Activated naive CD8-positive, alpha-beta T cell treated with anti-CD3 and anti-CD28 coated beads, Interleukin-2, amount 50 U/mL, for 24 hours (primary cell): Measurements from ENCODE around the gene PLCB1.
A peak's percentile ranks its signal among the peaks of the same experiment; 100 is the strongest.

Experiments
- ATAC-seq: fragments of 150-1000 bp; cut with Tn5 transposase; one replicate; pipeline ENCODE4 v1.10.0; 2021
- DNase-seq: peaks from one replicate; pipeline ENCODE4 v3.0.0; 2021
- H3K27ac Mint-ChIP-seq: one replicate; pipeline ENCODE4 v1.8.0; 2021; ENCODE audit warnings: mild to moderate bottlenecking, mixed read lengths
- H3K27me3 Mint-ChIP-seq: one replicate; pipeline ENCODE4 v1.8.0; 2021; ENCODE audit warnings: mixed read lengths
- H3K36me3 Mint-ChIP-seq: one replicate; pipeline ENCODE4 v1.8.0; 2021; ENCODE audit warnings: low read depth, mixed read lengths
- H3K4me1 Mint-ChIP-seq: one replicate; pipeline ENCODE4 v1.8.0; 2021; ENCODE audit warnings: mixed read lengths
- H3K4me3 Mint-ChIP-seq: one replicate; pipeline ENCODE4 v1.8.0; 2021; ENCODE audit warnings: mild to moderate bottlenecking, moderate library complexity, mixed read lengths
- H3K9me3 Mint-ChIP-seq: one replicate; pipeline ENCODE4 v1.8.0; 2021; ENCODE audit warnings: mixed read lengths

PLCB1 gene

DNA sequence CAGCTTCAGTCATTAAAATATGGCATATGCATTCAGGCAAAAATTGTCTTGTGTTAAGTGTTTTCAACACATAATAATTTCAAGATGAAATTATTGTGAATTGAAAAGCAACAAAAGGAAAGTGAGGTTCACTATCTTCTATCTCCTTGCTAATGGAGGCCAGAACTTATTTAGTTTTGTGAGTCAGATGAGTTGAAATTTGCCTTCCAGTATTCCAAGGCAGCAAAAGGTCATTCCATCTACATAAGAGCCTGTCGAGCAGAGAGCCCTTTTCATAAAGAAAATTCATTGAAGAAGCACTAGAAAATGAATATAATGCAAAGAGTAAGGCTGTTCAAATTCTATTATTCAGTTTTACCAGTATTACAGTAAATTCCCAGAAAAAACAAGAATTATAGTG is 274.3 kb downstream of the PLCB1 start:
- Mint-ChIP-seq H3K27ac (no peak overlapping the region), H3K36me3 (no peaks in the 10 kb centered on the region), H3K4me3 (no peak overlapping the region), H3K4me1 (peaks cover 2% of the 10 kb centered on the region), H3K9me3 (no peaks in the 10 kb centered on the region), H3K27me3 (no peaks in the 10 kb centered on the region)
- no peak for DNase-seq
- ATAC-seq: no peak

DNA sequence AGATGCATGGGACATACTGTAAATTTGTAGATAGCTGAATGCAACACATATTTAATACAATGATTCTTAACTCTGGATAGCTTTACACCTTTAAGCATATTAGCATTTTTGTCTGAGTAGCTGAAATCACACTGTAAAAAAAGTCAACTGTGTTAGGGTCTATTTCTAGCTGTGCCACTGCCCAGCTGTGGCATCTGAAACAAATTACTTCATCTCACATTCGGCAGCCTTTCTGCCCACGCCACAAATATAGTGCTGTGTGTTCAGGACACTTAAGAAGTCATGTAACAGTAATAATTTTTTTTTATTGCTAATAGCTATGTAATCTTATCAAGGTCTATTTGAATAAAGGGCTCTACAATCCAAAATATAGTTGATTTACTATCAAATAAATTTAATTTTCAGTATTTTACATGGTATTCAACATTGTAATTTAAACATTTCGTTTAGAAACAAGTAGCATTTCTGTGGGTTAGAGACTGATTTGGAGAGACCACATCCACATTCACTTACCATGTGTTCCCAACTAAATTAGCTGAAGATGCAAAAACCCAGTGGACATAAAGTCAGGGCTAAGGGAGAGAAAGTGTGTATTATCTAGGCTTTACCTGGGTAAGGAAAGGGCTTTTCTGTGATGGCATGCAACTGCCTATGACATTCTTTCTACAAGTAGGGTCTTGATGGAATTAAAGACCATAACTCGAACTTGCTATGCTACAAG is 276.7 kb downstream of the PLCB1 start:
- Mint-ChIP-seq H3K36me3 (no peaks in the 10 kb centered on the region), H3K9me3 (no peaks in the 10 kb centered on the region), H3K27ac (no peak overlapping the region), H3K27me3 (no peaks in the 10 kb centered on the region), H3K4me3 (no peak overlapping the region), H3K4me1 (no peaks in the 10 kb centered on the region)
- no peak for ATAC-seq
- DNase-seq: no peak

DNA sequence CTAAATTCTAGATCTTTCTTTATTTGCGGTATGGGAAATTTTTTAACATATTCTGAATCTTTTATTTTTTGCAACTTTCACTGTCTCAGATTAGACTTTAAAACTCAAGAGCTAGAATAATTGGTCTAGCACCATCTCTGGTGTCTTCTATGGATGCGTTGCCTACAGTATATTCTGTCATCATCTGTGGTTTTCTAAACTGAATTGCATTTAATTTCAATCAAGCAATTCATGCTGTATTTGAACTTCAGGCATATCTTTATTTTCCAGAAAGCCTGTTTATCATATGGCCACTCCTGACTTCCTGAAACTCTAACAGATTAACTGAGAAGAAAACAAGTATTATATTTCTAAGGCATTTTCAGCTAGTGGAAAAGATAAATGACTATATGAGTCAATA is 281.6 kb downstream of the PLCB1 start:
- Mint-ChIP-seq H3K27ac (no peak overlapping the region), H3K36me3 (no peaks in the 10 kb centered on the region), H3K9me3 (no peaks in the 10 kb centered on the region), H3K27me3 (no peaks in the 10 kb centered on the region), H3K4me3 (no peak overlapping the region), H3K4me1 (peaks cover 3% of the 10 kb centered on the region)
- ATAC-seq (no peak), DNase-seq (no peak)

DNA sequence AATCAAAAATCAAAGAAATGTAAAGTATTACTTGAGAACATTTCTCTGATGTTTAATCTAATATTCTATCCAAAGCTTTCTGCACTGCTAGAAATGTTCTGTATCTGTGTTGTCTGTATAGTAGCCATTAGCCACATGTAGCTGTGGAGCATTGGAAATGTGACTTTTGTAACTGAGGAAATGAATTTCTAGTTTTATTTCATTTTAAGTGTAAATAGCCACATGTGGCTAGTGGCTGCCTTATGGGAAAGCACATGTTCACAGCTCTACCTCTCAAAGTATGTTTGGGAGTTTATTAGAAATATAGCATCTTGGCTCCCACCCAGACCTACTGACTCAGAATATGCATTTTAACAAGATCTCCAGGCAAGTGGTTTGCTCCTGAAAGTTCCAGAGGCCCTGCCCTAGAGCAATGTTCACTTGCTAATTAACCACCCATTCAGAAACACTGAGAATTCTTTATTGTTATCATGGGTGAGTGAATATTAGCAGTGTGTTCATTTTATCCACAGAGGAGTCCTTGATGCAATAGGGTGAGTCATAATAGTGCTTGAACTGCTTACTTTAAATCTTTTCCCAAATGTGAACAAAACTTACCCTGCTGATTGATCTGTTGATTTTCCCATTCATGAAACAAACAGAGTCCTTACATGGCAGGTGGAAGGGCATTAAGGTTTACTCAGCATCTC is 282.7 kb downstream of the PLCB1 start:
- no peaks in the 10 kb centered on the region for H3K27me3 Mint-ChIP-seq
- no peak overlapping the region for H3K4me3 Mint-ChIP-seq
- H3K9me3 Mint-ChIP-seq: no peaks in the 10 kb centered on the region
- ATAC-seq: no peak
- peaks cover 3% of the 10 kb centered on the region for H3K4me1 Mint-ChIP-seq
- DNase-seq: no peak
- H3K36me3 Mint-ChIP-seq: no peaks in the 10 kb centered on the region
- H3K27ac Mint-ChIP-seq: no peak overlapping the region

DNA sequence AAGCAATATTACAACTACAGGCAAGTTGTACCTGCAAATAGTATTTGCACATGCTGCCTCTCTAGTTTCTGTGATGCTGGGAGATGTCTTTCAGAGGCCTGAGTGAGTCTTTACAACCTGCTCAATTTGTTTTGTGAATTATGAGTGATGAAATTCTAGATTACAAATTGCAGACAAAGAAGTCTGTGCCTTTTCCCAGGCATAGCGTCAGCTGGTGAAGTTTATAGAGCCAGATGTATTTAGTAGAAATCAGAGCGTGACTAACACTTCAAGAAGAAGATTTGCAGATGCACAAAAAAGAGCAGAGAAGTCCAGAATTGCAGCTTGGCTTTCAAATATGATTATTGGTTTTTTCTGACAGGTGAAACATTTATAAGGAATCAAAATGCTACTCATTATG is 289.9 kb downstream of the PLCB1 start:
- H3K27ac Mint-ChIP-seq: no peak overlapping the region
- DNase-seq (no peak), ATAC-seq (no peak)
- H3K9me3 Mint-ChIP-seq: no peaks in the 10 kb centered on the region
- H3K4me1 Mint-ChIP-seq: peaks cover 6% of the 10 kb centered on the region
- no peaks in the 10 kb centered on the region for H3K36me3 Mint-ChIP-seq
- no peak overlapping the region for H3K4me3 Mint-ChIP-seq
- no peaks in the 10 kb centered on the region for H3K27me3 Mint-ChIP-seq

DNA sequence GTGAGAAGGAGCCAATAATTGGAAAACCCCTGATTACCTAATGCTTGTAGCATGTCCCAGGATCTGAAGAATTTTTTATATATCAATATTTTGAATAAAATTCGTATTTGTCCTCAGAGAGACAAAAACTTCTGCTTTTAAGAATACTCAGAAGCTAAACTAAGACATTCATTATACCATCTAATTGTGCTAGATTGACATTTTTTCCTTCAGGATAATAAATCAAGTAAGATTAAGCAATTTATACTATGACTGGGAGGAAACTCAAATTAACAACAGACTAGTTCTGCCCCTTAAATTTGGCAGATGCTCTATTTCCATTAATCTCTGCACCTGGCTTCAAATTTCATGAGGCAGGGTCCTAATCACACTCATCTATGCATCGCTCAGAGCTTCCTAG is 291.4 kb downstream of the PLCB1 start:
- ATAC-seq (no peak), DNase-seq (no peak)
- H3K4me1 Mint-ChIP-seq: peaks cover 14% of the 10 kb centered on the region
- H3K36me3 Mint-ChIP-seq: no peaks in the 10 kb centered on the region
- H3K4me3 Mint-ChIP-seq: no peak overlapping the region
- H3K27ac Mint-ChIP-seq: no peak overlapping the region
- no peaks in the 10 kb centered on the region for H3K9me3 Mint-ChIP-seq
- H3K27me3 Mint-ChIP-seq: no peaks in the 10 kb centered on the region

DNA sequence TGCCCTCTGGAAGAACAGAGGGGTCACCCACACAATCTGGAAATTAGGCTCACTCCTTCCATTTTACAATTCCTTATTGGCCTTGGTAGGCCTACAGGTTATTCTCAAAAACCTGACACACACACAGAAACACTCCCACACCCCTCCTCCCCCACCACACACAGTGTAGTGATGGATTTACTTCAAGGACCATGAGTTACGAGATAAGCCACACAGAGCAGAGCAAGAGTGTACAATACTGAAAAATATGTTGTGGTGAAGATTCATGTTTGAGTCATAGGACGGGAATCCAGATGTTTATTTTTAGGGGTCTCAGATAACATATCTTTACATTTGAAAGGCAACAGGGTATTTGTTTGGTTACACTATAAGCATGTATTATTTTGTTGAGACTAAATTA is 291.9 kb downstream of the PLCB1 start:
- ATAC-seq (no peak), DNase-seq (no peak)
- Mint-ChIP-seq H3K4me3 (no peak overlapping the region), H3K27ac (no peak overlapping the region), H3K36me3 (no peaks in the 10 kb centered on the region), H3K4me1 (peaks cover 19% of the 10 kb centered on the region), H3K27me3 (no peaks in the 10 kb centered on the region), H3K9me3 (no peaks in the 10 kb centered on the region)

DNA sequence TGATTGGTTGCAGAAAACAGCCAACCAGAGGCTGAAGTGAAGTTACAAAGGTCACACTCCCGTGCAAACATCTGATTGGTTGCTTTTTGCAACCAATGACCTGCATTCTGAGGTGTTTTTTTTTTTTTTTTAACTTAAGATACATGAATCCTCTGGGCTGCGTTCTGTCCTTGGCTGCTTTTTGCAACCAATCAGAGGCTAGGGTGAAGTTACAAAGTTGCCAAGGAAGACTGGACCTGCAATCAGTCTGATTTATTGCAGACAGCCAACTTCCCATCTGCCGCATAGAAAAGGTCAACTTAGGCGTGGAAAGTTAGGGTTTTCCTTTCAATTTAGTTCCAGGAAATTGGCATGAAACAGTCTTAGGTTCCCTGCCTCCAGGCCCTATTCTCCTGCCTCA is 292.9 kb downstream of the PLCB1 start:
- peaks cover 26% of the 10 kb centered on the region for H3K4me1 Mint-ChIP-seq
- DNase-seq (no peak), ATAC-seq (no peak)
- H3K27me3 Mint-ChIP-seq: no peaks in the 10 kb centered on the region
- H3K36me3 Mint-ChIP-seq: no peaks in the 10 kb centered on the region
- no peak overlapping the region for H3K27ac Mint-ChIP-seq
- H3K4me3 Mint-ChIP-seq: no peak overlapping the region
- no peaks in the 10 kb centered on the region for H3K9me3 Mint-ChIP-seq

DNA sequence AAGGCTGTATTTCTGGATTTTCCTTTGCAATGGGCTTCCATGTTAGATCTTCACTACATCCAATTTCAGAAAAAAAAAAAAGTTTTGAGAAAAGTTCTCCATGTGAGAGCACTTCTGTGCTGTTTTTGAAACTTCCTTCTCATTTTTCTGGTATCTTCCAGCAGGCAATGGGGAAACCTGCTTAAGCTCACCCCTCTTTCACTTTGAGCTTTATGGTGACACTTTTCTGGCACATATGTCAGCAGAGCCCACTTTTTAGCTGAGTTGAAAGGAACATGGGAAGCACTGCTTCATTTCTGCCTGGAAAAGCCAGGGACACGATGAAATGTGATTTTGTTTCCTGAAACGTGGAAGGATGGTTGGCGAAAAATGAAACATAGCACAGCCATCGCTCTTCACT is 293.7 kb downstream of the PLCB1 start:
- no peaks in the 10 kb centered on the region for H3K36me3 Mint-ChIP-seq
- H3K4me3 Mint-ChIP-seq: no peak overlapping the region
- ATAC-seq: no peak
- H3K27me3 Mint-ChIP-seq: no peaks in the 10 kb centered on the region
- no peak for DNase-seq
- peaks cover 26% of the 10 kb centered on the region for H3K4me1 Mint-ChIP-seq
- no peaks in the 10 kb centered on the region for H3K9me3 Mint-ChIP-seq
- H3K27ac Mint-ChIP-seq: no peak overlapping the region

DNA sequence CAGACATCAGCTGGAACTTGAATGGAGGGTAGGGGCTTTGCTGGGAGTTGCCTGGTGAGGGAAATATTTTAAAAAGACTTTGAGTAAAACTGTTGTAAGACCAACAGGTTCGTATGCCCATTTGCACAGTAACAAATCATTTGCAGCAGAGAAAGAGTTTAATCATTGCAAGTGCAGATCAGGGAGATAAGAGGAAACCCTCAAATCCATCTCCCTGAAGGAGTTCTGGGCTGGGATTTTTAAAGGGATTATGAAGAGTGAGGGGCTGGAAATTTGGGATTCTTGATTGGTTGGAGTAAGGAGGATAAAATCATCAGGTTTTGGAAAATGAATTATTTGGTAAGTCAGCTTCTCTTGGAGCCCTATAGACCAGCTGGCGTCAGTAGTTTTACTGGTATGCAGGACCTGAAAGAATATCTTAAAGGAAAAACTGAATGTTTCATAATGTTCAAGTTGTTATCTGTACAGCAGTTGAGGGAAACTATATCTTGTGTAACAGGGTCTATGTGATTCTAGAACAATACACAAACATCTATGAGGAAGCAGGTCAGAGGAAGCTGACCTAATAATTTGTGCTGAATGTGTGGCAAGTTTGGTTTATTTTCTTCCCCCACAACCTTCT is 295.5 kb downstream of the PLCB1 start:
- Mint-ChIP-seq H3K4me1 (peaks cover 26% of the 10 kb centered on the region), H3K36me3 (no peaks in the 10 kb centered on the region), H3K27me3 (no peaks in the 10 kb centered on the region), H3K9me3 (no peaks in the 10 kb centered on the region), H3K27ac (no peak overlapping the region), H3K4me3 (no peak overlapping the region)
- ATAC-seq (no peak), DNase-seq (no peak)

DNA sequence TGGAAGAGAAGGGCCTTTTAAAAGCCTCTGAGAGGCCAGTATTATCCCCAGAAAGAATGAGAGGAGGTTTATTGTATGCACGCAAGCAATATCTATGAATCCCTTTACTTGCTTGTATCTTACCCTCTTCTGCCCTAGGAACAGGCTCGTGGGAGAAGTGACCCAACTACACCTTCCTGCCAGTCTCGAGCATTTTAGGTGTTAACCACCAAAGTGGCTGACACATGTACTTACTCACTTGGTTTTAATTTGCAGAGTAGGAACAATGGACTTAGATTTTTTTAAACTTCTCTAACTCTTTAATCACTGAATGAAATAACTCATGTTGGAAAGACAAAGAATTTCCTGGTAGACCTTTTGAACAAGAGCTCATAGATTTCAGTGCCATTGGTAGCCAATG is 296.9 kb downstream of the PLCB1 start:
- Mint-ChIP-seq H3K27me3 (no peaks in the 10 kb centered on the region), H3K27ac (no peak overlapping the region), H3K4me3 (no peak overlapping the region), H3K9me3 (no peaks in the 10 kb centered on the region), H3K36me3 (no peaks in the 10 kb centered on the region), H3K4me1 (peaks cover 25% of the 10 kb centered on the region)
- DNase-seq (peak; percentile 4), ATAC-seq (peak; percentile 88)

DNA sequence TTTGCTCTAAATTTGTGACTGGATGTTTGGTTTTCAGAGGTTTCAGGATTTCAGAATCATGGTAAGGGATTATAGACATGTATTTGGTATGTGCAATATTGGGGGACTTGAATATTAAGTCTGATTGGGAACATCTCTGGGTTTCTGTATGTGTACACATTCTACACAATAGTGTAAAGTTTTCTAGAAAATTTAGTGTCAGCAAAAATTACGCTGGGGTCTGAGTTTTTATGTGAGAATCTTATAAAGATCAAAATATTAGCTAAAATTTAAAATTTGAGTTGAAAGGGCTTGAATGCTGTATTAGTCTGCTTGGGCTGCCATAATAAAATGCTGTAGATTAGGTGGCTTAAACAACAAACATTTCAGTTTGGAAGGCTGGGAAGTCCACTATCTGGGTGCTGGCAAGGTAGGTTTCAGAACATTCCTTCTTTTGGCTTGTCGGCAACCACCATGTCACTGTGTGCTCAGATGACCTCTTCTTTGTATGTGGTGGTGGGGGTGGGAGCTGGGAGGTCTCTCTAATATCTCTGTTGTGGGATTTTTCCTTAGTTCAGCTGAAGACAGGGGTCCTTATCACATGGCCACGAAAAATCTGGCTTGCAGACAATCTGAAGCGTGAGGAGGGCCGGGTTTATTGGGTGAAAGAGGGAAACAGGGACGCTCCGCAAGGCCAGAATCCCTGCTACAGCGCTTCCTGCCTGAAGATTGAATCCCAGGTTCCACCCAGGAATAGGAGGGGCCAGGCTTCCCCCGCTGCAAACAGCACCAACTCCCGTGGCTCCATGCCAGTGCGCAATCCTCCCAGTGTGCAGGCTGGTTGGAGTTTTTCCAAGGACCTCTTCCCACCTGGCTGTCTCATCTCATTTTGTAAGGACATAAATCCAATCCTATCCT is 299.7 kb downstream of the PLCB1 start:
- Mint-ChIP-seq H3K36me3 (no peaks in the 10 kb centered on the region), H3K27ac (no peak overlapping the region), H3K4me1 (peaks cover 20% of the 10 kb centered on the region), H3K4me3 (no peak overlapping the region), H3K9me3 (no peaks in the 10 kb centered on the region), H3K27me3 (no peaks in the 10 kb centered on the region)
- no peak for DNase-seq
- ATAC-seq: no peak

DNA sequence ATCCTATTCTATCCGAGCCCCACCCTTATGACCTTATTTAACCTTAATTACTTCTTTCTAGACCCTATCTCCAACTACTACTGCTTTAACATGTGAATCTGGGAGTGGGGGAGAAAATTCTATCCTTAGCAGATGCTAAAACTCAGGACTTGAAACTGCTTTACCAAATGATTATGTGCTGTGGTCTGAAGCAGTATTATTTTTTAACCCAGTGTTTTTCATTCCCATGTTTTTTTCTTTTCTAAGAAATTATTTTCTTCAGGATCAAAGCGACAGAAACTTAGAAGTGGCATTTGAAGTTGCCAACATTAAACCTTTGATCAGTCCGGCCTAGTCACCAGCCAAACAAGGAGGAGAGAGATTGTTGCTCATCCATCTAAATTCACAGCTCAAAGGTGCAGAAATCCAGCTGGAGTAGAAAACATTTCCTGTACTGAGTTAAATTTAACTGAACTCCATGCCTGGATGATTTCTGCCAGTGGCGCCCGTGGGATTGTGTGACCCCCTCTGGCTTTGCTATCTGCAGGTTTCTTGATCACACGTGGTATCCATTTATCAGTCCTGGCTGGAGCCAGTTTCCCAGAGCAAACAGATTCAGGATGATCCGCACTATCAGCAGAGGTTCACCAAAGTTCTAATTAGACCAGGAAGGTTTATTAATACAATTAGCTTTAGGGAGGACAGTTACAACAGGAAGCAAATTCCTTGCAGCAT is 300.5 kb downstream of the PLCB1 start:
- H3K27ac Mint-ChIP-seq: no peak overlapping the region

DNA sequence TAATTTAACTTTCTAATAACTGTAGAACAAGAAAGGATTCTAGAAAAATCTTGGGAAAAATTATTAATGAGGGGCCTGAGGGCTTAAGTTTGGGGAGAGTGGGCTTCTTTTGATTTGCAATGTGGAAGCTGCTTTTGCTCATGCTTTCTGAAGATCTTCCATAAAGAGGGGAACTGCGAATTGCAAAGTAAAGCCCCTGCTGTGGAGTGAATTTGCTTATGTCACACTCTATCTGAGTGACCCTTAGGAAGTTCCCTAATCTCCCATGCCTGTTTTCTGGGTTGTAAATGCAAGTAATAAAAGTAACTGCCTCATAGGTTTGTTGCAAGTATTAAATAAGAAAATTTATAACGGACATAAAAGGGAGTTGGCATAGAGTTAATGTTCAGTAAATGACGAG is 301.2 kb downstream of the PLCB1 start:
- H3K27me3 Mint-ChIP-seq: no peaks in the 10 kb centered on the region
- H3K4me3 Mint-ChIP-seq: no peak overlapping the region
- ATAC-seq (no peak), DNase-seq (no peak)
- H3K9me3 Mint-ChIP-seq: no peaks in the 10 kb centered on the region
- H3K27ac Mint-ChIP-seq: no peak overlapping the region
- no peaks in the 10 kb centered on the region for H3K36me3 Mint-ChIP-seq
- H3K4me1 Mint-ChIP-seq: peaks cover 14% of the 10 kb centered on the region

More for the DNA sequence above, 300.5 kb downstream of the PLCB1 start:
- Mint-ChIP-seq H3K4me3 (no peak overlapping the region), H3K4me1 (peaks cover 16% of the 10 kb centered on the region), H3K9me3 (no peaks in the 10 kb centered on the region), H3K27me3 (no peaks in the 10 kb centered on the region), H3K36me3 (no peaks in the 10 kb centered on the region)
- DNase-seq (no peak), ATAC-seq (no peak)
